Brain microvascular endothelial cell (primary cell): ENCODE data around the gene TMPRSS11F.

Experiments used
- DNase-seq: peaks from one replicate; pipeline ENCODE4 v3.0.0-alpha.2; 2020
- H3K27ac ChIP-seq: fragments of 250-450 bp; sonication (Bioruptor Pico); 2 replicates; pipeline ENCODE4 v1.5.1; 2020; ENCODE audit warnings: mild to moderate bottlenecking, moderate library complexity
- H3K27me3 ChIP-seq: fragments of 250-450 bp; sonication (Bioruptor Pico); replicated peaks from 2 replicates; pipeline ENCODE4 v1.5.1; 2020; ENCODE audit warnings: mild to moderate bottlenecking
- H3K36me3 ChIP-seq: fragments of 250-450 bp; sonication (Bioruptor Pico); replicated peaks from 2 replicates; pipeline ENCODE4 v1.5.1; 2020; ENCODE audit warnings: mild to moderate bottlenecking
- H3K4me3 ChIP-seq: 2 replicates; pipeline ENCODE4 v1.5.1; 2011; ENCODE audit warnings: low read depth, mild to moderate bottlenecking, control low read depth, low read length, moderate library complexity
- CTCF ChIP-seq: IDR thresholded peaks from 2 replicates; pipeline ENCODE4 v1.5.1; 2011; ENCODE audit warnings: low read depth, mild to moderate bottlenecking, moderate library complexity, low read length, control low read depth, inconsistent platforms; ENCODE audit errors: missing control alignments
- in situ Hi-C: cut with HindIII; loops from 2 replicates; pipeline ENCODE4 v1.10.0; 2017; ENCODE audit warnings: low sequenced_read_pairs, low pct_ligation_motif_present

The TMPRSS11F gene

DNA sequence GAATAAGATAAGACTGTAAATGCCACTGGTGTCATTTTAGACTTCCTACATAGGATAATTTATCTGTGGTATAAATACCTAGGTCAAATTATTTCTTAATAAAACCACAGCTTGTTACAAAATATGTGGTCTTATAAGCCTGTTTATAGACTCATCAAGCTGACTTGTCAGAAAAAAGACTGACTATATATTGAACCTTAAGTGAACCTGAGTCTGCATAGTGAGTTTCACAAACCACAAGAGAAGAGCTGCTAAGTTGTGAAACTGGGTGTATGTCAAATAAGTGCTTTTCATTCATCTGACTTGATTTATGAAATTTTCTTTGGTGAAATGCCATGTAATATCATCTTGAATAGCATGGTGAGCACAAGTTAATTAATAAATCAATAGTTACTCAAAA lies 118.0 kb downstream of the TMPRSS11F start:
- in situ Hi-C loops = no loop called here
- no peak overlapping the region for H3K4me3 ChIP-seq
- no peak for TF ChIP-seq CTCF

More for the DNA sequence above, 118.0 kb downstream of the TMPRSS11F start:
- Histone ChIP-seq H3K36me3 (no peaks in the 10 kb centered on the region), H3K27ac (no peak overlapping the region), H3K27me3 (no peaks in the 10 kb centered on the region)
- no peak for DNase-seq
